K562 (cell line): ENCODE results near the gene BSCL2. TPM values are rescaled to one million over a fixed set of nuclear protein-coding genes. Genes with fewer than 3 reads are reported as not detected.

Experiments
- ADNP ChIP-seq: fragments of 200-800 bp; sonication (Bioruptor generic); IDR thresholded peaks from 2 replicates; pipeline ENCODE4 v1.6.1; 2016; ENCODE audit warnings: missing genetic modification characterization, missing compliant biosample characterization
- CEBPG ChIP-seq, 3 experiments: fragments of 200-800 bp in 1 of 3; sonication (Bioruptor generic) in 1 of 3; sonication (generic) in 1 of 3; formaldehyde crosslinking in 1 of 3; IDR thresholded peaks in 2 of 3; conservative IDR thresholded peaks in 1 of 3; 2 replicates each; pipeline versions ENCODE4 v1.6.1 to v1.8.0; 2016 to 2022; ENCODE audit warnings: missing compliant biosample characterization in 2 of 3, missing genetic modification characterization in 2 of 3, mild to moderate bottlenecking in 1 of 3, missing genetic modification reagents in 1 of 3
- EGR1 ChIP-seq: fragments of 450-650 bp; conservative IDR thresholded peaks from 2 replicates; pipeline ENCODE4 v1.6.1; 2017; ENCODE audit warnings: mild to moderate bottlenecking
- ETV1 ChIP-seq: fragments of 450-650 bp; conservative IDR thresholded peaks from 2 replicates; pipeline ENCODE4 v1.6.1; 2016; ENCODE audit warnings: missing genetic modification characterization, control low read depth, low read depth, missing compliant biosample characterization
- FIP1L1 ChIP-seq: fragments of 200-400 bp; formaldehyde crosslinking; IDR thresholded peaks from 2 replicates; pipeline ENCODE4 v1.6.1; 2018; ENCODE audit warnings: mild to moderate bottlenecking, low read depth, low read length; ENCODE audit not compliant: poor library complexity, severe bottlenecking
- HIVEP1 ChIP-seq: fragments of 250-450 bp; sonication (Bioruptor Pico); IDR thresholded peaks from 2 replicates; pipeline ENCODE4 v1.4.0; 2020; ENCODE audit warnings: mild to moderate bottlenecking
- LCOR ChIP-seq: sonication (generic); formaldehyde crosslinking; IDR thresholded peaks from 2 replicates; pipeline ENCODE4 v1.8.0; 2022; ENCODE audit warnings: mild to moderate bottlenecking, missing genetic modification reagents
- SAFB2 ChIP-seq: fragments of 200-400 bp; formaldehyde crosslinking; IDR thresholded peaks from 2 replicates; pipeline ENCODE4 v1.6.1; 2018; ENCODE audit warnings: borderline replicate concordance, low read length, low read depth, moderate library complexity; ENCODE audit not compliant: severe bottlenecking
- SMAD1 ChIP-seq: fragments of 150-350 bp; IDR thresholded peaks from 2 replicates; pipeline ENCODE4 v1.6.1; 2014; ENCODE audit warnings: low read length, low read depth; ENCODE audit not compliant: partially characterized antibody
- ZNF561 ChIP-seq: fragments of 450-650 bp; formaldehyde crosslinking; conservative IDR thresholded peaks from 2 replicates; pipeline ENCODE4 v1.4.0; 2020; ENCODE audit warnings: mild to moderate bottlenecking, moderate library complexity
- polyA plus RNA-seq, 8 experiments: library from polyadenylated mRNA; depleted of rRNA in 4 of 8; stranded (reverse) in 5 of 8; unstranded in 3 of 8; fragments of >200 nt; fragmentation: Nextera tagmentation in 2 of 8; fragmentation: Illumina TruSeq in 1 of 8; extraction: Ambion mirVana in 2 of 8; extraction: Trizol in 1 of 8; gene quantifications; 2 replicates each; pipeline versions ENCODE4 v1.2.1 to v1.2.3, GENCODE V29; 2011 to 2014; ENCODE audit warnings: inconsistent platforms in 1 of 8, missing spikeins in 1 of 8
- total RNA-seq, 7 experiments: library from RNA; depleted of rRNA in 6 of 7; stranded (reverse); fragments of >200 nt in 6 of 7; fragmentation: Illumina TruSeq in 2 of 7; extraction: Trizol in 2 of 7; gene quantifications; 2 replicates each; pipeline versions ENCODE4 v1.2.1 to v1.2.3, GENCODE V29; 2011 to 2021; ENCODE audit warnings: low replicate concordance in 1 of 7
- TF ChIP-seq, protein P1 (sequence below), 2 experiments: fragments of 450-650 bp in 1 of 2; sonication (generic) in 1 of 2; formaldehyde crosslinking in 1 of 2; IDR thresholded peaks in 1 of 2; conservative IDR thresholded peaks in 1 of 2; 2 replicates each; pipeline versions ENCODE4 v1.6.1 to v1.8.1; 2016 to 2023; ENCODE audit warnings: mild to moderate bottlenecking in 2 of 2, moderate library complexity in 2 of 2, inconsistent platforms in 1 of 2, missing genetic modification reagents in 1 of 2
- TF ChIP-seq, protein P2 (sequence below): fragments of 450-650 bp; IDR thresholded peaks from 2 replicates; pipeline ENCODE4 v1.6.1; 2016
- TF ChIP-seq, protein P3 (sequence below): fragments of 250-450 bp; sonication (Bioruptor Pico); IDR thresholded peaks from 2 replicates; pipeline ENCODE4 v1.8.0; 2022; ENCODE audit warnings: inconsistent platforms, mild to moderate bottlenecking, moderate library complexity, borderline replicate concordance
- TF ChIP-seq, protein P4 (sequence below): sonication (generic); formaldehyde crosslinking; IDR thresholded peaks from 2 replicates; pipeline ENCODE4 v1.8.1; 2023; ENCODE audit warnings: mild to moderate bottlenecking, missing genetic modification reagents
- TF ChIP-seq, protein P5 (sequence below): fragments of 450-650 bp; IDR thresholded peaks from 2 replicates; pipeline ENCODE4 v1.6.1; 2017; ENCODE audit warnings: antibody characterized with exemption, mild to moderate bottlenecking

BSCL2 gene
- total and polyA plus RNA-seq, 9 of the 15 experiments (the other 6 are each of a cell fraction or from before 2014, with no cell fraction given) = 18.9 to 51.7 (median 35.2) TPM

DNA sequence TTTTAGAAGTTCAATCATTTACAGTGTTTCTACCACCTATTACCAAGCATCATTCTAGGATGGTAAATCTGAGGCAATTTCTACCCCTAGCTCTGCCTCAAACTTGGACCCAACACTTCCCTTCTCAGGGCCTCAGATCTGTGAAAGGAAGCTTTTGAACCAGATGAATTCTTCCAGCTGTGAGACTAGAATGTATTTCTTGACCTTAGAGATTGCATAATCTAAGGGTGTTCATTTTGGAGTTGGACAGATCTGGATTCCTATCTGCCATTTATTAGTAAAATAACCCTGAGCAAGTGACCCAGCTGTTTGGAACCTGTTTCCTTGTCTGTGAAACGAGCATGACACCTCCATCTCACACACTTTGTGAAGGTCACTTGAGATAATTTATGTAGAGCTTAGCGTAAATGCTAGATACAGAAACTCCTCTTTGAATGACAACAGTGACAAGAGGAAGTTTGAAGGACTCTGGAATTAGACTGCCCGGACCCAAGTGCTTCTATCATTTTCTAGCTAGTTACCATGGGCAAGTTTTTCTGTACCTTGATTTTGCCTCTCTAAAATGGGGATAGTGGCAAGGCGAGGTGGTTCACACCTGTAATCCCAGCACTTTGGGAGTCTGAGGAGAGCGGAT, 50.3 kb downstream of the BSCL2 start (continued):
- TF ChIP-seq, protein P1, sequence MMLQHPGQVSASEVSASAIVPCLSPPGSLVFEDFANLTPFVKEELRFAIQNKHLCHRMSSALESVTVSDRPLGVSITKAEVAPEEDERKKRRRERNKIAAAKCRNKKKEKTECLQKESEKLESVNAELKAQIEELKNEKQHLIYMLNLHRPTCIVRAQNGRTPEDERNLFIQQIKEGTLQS (IDR thresholded peaks at IDR 0.05) = peak; percentile 34; the same call in 1 of the 2 replicates
- TF ChIP-seq, protein P1 (CRISPR knock-in tag; conservative IDR thresholded peaks at IDR 0.05) = no peak
- TF ChIP-seq, protein P2, sequence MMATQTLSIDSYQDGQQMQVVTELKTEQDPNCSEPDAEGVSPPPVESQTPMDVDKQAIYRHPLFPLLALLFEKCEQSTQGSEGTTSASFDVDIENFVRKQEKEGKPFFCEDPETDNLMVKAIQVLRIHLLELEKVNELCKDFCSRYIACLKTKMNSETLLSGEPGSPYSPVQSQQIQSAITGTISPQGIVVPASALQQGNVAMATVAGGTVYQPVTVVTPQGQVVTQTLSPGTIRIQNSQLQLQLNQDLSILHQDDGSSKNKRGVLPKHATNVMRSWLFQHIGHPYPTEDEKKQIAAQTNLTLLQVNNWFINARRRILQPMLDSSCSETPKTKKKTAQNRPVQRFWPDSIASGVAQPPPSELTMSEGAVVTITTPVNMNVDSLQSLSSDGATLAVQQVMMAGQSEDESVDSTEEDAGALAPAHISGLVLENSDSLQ = peak; percentile 64
- TF ChIP-seq FIP1L1 = no peak
- no peak for TF ChIP-seq SAFB2
- 0 out of 2 replicates have a peak, but pooled peaks have one; percentile 32 for TF ChIP-seq ADNP (tag)
- TF ChIP-seq CEBPG (CRISPR knock-in tag; IDR thresholded peaks at IDR 0.05) = peak; percentile 74
- peak; percentile 72 to 80 for TF ChIP-seq CEBPG (tag; conservative IDR thresholded peaks at IDR 0.05 in 1 of 2, IDR thresholded peaks at IDR 0.05 in 1 of 2)
- no peak for TF ChIP-seq ZNF561 (CRISPR knock-in tag)
- TF ChIP-seq EGR1 = no peak
- no peak for TF ChIP-seq SMAD1
- TF ChIP-seq, protein P3, sequence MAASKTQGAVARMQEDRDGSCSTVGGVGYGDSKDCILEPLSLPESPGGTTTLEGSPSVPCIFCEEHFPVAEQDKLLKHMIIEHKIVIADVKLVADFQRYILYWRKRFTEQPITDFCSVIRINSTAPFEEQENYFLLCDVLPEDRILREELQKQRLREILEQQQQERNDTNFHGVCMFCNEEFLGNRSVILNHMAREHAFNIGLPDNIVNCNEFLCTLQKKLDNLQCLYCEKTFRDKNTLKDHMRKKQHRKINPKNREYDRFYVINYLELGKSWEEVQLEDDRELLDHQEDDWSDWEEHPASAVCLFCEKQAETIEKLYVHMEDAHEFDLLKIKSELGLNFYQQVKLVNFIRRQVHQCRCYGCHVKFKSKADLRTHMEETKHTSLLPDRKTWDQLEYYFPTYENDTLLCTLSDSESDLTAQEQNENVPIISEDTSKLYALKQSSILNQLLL (CRISPR knock-in tag) = no peak
- no peak for TF ChIP-seq HIVEP1 (CRISPR knock-in tag)
- TF ChIP-seq ETV1 (tag) = no peak
- TF ChIP-seq, protein P4, sequence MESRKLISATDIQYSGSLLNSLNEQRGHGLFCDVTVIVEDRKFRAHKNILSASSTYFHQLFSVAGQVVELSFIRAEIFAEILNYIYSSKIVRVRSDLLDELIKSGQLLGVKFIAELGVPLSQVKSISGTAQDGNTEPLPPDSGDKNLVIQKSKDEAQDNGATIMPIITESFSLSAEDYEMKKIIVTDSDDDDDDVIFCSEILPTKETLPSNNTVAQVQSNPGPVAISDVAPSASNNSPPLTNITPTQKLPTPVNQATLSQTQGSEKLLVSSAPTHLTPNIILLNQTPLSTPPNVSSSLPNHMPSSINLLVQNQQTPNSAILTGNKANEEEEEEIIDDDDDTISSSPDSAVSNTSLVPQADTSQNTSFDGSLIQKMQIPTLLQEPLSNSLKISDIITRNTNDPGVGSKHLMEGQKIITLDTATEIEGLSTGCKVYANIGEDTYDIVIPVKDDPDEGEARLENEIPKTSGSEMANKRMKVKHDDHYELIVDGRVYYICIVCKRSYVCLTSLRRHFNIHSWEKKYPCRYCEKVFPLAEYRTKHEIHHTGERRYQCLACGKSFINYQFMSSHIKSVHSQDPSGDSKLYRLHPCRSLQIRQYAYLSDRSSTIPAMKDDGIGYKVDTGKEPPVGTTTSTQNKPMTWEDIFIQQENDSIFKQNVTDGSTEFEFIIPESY (CRISPR knock-in tag) = peak; percentile 31; the same call in 1 of the 2 replicates
- no peak for TF ChIP-seq LCOR (CRISPR knock-in tag)
- TF ChIP-seq, protein P5, sequence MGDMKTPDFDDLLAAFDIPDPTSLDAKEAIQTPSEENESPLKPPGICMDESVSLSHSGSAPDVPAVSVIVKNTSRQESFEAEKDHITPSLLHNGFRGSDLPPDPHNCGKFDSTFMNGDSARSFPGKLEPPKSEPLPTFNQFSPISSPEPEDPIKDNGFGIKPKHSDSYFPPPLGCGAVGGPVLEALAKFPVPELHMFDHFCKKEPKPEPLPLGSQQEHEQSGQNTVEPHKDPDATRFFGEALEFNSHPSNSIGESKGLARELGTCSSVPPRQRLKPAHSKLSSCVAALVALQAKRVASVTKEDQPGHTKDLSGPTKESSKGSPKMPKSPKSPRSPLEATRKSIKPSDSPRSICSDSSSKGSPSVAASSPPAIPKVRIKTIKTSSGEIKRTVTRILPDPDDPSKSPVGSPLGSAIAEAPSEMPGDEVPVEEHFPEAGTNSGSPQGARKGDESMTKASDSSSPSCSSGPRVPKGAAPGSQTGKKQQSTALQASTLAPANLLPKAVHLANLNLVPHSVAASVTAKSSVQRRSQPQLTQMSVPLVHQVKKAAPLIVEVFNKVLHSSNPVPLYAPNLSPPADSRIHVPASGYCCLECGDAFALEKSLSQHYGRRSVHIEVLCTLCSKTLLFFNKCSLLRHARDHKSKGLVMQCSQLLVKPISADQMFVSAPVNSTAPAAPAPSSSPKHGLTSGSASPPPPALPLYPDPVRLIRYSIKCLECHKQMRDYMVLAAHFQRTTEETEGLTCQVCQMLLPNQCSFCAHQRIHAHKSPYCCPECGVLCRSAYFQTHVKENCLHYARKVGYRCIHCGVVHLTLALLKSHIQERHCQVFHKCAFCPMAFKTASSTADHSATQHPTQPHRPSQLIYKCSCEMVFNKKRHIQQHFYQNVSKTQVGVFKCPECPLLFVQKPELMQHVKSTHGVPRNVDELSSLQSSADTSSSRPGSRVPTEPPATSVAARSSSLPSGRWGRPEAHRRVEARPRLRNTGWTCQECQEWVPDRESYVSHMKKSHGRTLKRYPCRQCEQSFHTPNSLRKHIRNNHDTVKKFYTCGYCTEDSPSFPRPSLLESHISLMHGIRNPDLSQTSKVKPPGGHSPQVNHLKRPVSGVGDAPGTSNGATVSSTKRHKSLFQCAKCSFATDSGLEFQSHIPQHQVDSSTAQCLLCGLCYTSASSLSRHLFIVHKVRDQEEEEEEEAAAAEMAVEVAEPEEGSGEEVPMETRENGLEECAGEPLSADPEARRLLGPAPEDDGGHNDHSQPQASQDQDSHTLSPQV = no peak
